HepG2 (cell line): ENCODE results near the gene NINL. TPM values are rescaled to one million over a fixed set of nuclear protein-coding genes. Genes with fewer than 3 reads are reported as not detected.
A peak's percentile ranks its signal among the peaks of the same experiment; 100 is the strongest.

Source experiments
- ATAC-seq: fragments of 200-7000 bp; cut with Tn5 transposase; 3 replicates; pipeline ENCODE4 v1.9.1; 2020; ENCODE audit warnings: mild to moderate bottlenecking, moderate library complexity
- BruUV-seq: library from RNA; stranded (reverse); fragments of 400-500 nt; replicated peaks from 2 replicates; lab custom pipeline; 2021; lab: Mats Ljungman, UMichigan
- CTCF ChIA-PET: fragments of 300-600 bp; formaldehyde crosslinking; extraction: SDS; loops from one replicate; lab custom pipeline; 2021; ENCODE audit warnings: low total read pairs, inconsistent platforms, low intra/inter-chr PET ratio; lab: Yijun Ruan, JAX
- POLR2A ChIA-PET: fragments of 350-600 bp; sonication (Branson Sonifier 250); formaldehyde crosslinking; loops from one replicate; lab custom pipeline; 2020; ENCODE audit warnings: antibody characterized with exemption, inconsistent platforms; lab: Yijun Ruan, JAX
- DNase-seq: peaks from one replicate; pipeline ENCODE4 v3.0.0-alpha.2; 2015; ENCODE audit warnings: low spot score
- FAIRE-seq: peaks from 3 replicates; lab custom pipeline; 2011; peaks lifted over from hg19 to GRCh38; lab: Jason Lieb, UNC
- H2AFZ ChIP-seq: one replicate; pipeline ENCODE4 v1.6.1; 2011; ENCODE audit warnings: low read length, inconsistent platforms
- H3K27ac ChIP-seq: fragments of 300-600 bp; 3 replicates; pipeline ENCODE4 v1.8.0; 2011; ENCODE audit warnings: mixed run types, mild to moderate bottlenecking, mixed read lengths, low read length, inconsistent platforms; ENCODE audit not compliant: insufficient read depth; ENCODE audit errors: extremely low read length
- H3K27me3 ChIP-seq, 2 experiments: fragments of 200-600 bp in 1 of 2; 2 replicates in 1 of 2; 3 replicates in 1 of 2; pipeline versions ENCODE4 v1.6.0 to v1.8.0; 2011; ENCODE audit warnings: low read length in 2 of 2, mild to moderate bottlenecking in 2 of 2, moderate library complexity in 2 of 2, inconsistent platforms in 1 of 2; ENCODE audit not compliant: insufficient read depth in 2 of 2, control insufficient read depth in 1 of 2
- H3K36me3 ChIP-seq, 2 experiments: fragments of 200-600 bp in 1 of 2; replicated peaks in 1 of 2; 2 replicates in 1 of 2; 3 replicates in 1 of 2; pipeline versions ENCODE4 v1.5.1 to v1.8.0; 2011; ENCODE audit warnings: low read length in 2 of 2, inconsistent platforms in 1 of 2; ENCODE audit not compliant: insufficient read depth in 2 of 2, control insufficient read depth in 1 of 2
- H3K4me1 ChIP-seq: 2 replicates; pipeline ENCODE4 v1.5.1; 2012; ENCODE audit warnings: low read length, inconsistent platforms; ENCODE audit not compliant: insufficient read depth
- H3K4me2 ChIP-seq: 2 replicates; pipeline ENCODE4 v1.6.0; 2011; ENCODE audit warnings: low read depth, low read length, inconsistent platforms
- H3K4me3 ChIP-seq, 3 experiments: fragments of 200-600 bp in 1 of 3; sonication (generic), shearing (Covaris generic) in 1 of 3; replicated peaks in 1 of 3; 2 replicates each; pipeline ENCODE4 v1.5.1; 2011 to 2016; ENCODE audit warnings: low read length in 3 of 3, inconsistent platforms in 2 of 3, low read depth in 2 of 3, mild to moderate bottlenecking in 2 of 3, control low read depth in 1 of 3, mixed read lengths in 1 of 3; ENCODE audit not compliant: insufficient read depth in 1 of 3
- H3K79me2 ChIP-seq: one replicate; pipeline ENCODE4 v1.6.1; 2011; ENCODE audit warnings: low read length, inconsistent platforms; ENCODE audit not compliant: insufficient read depth
- H3K9ac ChIP-seq: 2 replicates; pipeline ENCODE4 v1.6.0; 2011; ENCODE audit warnings: mild to moderate bottlenecking, low read depth, low read length, inconsistent platforms; ENCODE audit not compliant: insufficient read depth
- H3K9me3 ChIP-seq: 2 replicates; pipeline ENCODE4 v1.5.1; 2012; ENCODE audit warnings: mild to moderate bottlenecking, low read length
- H4K20me1 ChIP-seq: 2 replicates; pipeline ENCODE4 v1.6.0; 2011; ENCODE audit warnings: inconsistent platforms, mild to moderate bottlenecking, low read length, moderate library complexity; ENCODE audit not compliant: insufficient read depth
- AKAP8 ChIP-seq: sonication (generic); formaldehyde crosslinking; IDR thresholded peaks from 2 replicates; pipeline ENCODE4 v1.5.1; 2020; ENCODE audit warnings: mild to moderate bottlenecking, missing genetic modification reagents
- ARID3A ChIP-seq: IDR thresholded peaks from 2 replicates; pipeline ENCODE4 v1.6.1; 2012; ENCODE audit warnings: low read depth, low read length, improper control_type of control experiment
- BATF2 ChIP-seq: sonication (generic); formaldehyde crosslinking; IDR thresholded peaks from 2 replicates; pipeline ENCODE4 v1.8.0; 2022; ENCODE audit warnings: mild to moderate bottlenecking, missing genetic modification reagents, moderate library complexity
- GATAD1 ChIP-seq: IDR thresholded peaks from 2 replicates; pipeline ENCODE4 v1.6.1; 2016; ENCODE audit warnings: missing genetic modification reagents, missing compliant biosample characterization
- HHEX ChIP-seq: IDR thresholded peaks from 2 replicates; pipeline ENCODE4 v1.6.1; 2016; ENCODE audit warnings: control low read depth
- HMGA1 ChIP-seq: sonication (generic); formaldehyde crosslinking; conservative IDR thresholded peaks from 2 replicates; pipeline ENCODE4 v1.4.0; 2020; ENCODE audit warnings: missing genetic modification reagents
- HNF1B ChIP-seq: sonication (generic); formaldehyde crosslinking; IDR thresholded peaks from 2 replicates; pipeline ENCODE4 v1.5.1; 2020; ENCODE audit warnings: mild to moderate bottlenecking, moderate library complexity, missing genetic modification reagents
- REPIN1 ChIP-seq: sonication (generic); formaldehyde crosslinking; IDR thresholded peaks from 2 replicates; pipeline ENCODE4 v1.8.0; 2022; ENCODE audit warnings: missing genetic modification reagents, low read depth, mild to moderate bottlenecking, borderline replicate concordance
- RXRB ChIP-seq: IDR thresholded peaks from 2 replicates; pipeline ENCODE4 v1.6.1; 2016; ENCODE audit warnings: borderline replicate concordance, missing genetic modification reagents, missing compliant biosample characterization
- SUZ12 ChIP-seq: fragments of 150-350 bp; IDR thresholded peaks from 2 replicates; pipeline ENCODE4 v1.6.1; 2014; ENCODE audit warnings: low read depth, low read length
- TMF1 ChIP-seq: sonication (generic); formaldehyde crosslinking; IDR thresholded peaks from 2 replicates; pipeline ENCODE4 v1.8.1; 2022; ENCODE audit warnings: low read depth, missing genetic modification reagents
- ZBTB25 ChIP-seq: IDR thresholded peaks from 2 replicates; pipeline ENCODE4 v1.6.1; 2018; ENCODE audit warnings: missing genetic modification reagents
- ZBTB42 ChIP-seq: sonication (generic); formaldehyde crosslinking; IDR thresholded peaks from 2 replicates; pipeline ENCODE4 v1.5.0; 2020; ENCODE audit warnings: mild to moderate bottlenecking, missing genetic modification reagents
- ZBTB44 ChIP-seq: sonication (generic); formaldehyde crosslinking; IDR thresholded peaks from 2 replicates; pipeline ENCODE4 v1.4.0; 2020; ENCODE audit warnings: missing genetic modification reagents
- ZIK1 ChIP-seq: sonication (generic); formaldehyde crosslinking; IDR thresholded peaks from 2 replicates; pipeline ENCODE4 v1.5.0; 2020; ENCODE audit warnings: mild to moderate bottlenecking, low read depth, missing genetic modification reagents, borderline replicate concordance
- ZNF205 ChIP-seq: IDR thresholded peaks from 2 replicates; pipeline ENCODE4 v1.6.1; 2018; ENCODE audit warnings: missing biosample characterization, missing genetic modification reagents
- ZNF264 ChIP-seq: sonication (generic); formaldehyde crosslinking; IDR thresholded peaks from 2 replicates; pipeline ENCODE4 v1.4.0; 2020; ENCODE audit warnings: missing genetic modification reagents
- ZNF33B ChIP-seq: sonication (generic); formaldehyde crosslinking; IDR thresholded peaks from 2 replicates; pipeline ENCODE4 v1.5.1; 2020; ENCODE audit warnings: mild to moderate bottlenecking, missing genetic modification reagents
- ZNF891 ChIP-seq: sonication (generic); formaldehyde crosslinking; IDR thresholded peaks from 2 replicates; pipeline ENCODE4 v1.5.0; 2020; ENCODE audit warnings: mild to moderate bottlenecking, missing genetic modification reagents
- WGBS: methylation state at CpG from one replicate; pipeline ENCODE4 v1.1.6; 2017; ENCODE audit warnings: low lambda C conversion rate; 5-methylcytosine and 5-hydroxymethylcytosine counted together
- in situ Hi-C: cut with HindIII; loops from 2 replicates; pipeline ENCODE4 v1.10.0; 2017; ENCODE audit warnings: low pct_unique_long_range_greater_than_20kb; ENCODE audit not compliant: extremely low pct_ligation_motif_present
- intact Hi-C: fragments of 100-400 bp; cut with micrococcal nuclease; formaldehyde crosslinking; loops from one replicate; pipeline ENCODE4 v1.10.0; 2022; ENCODE audit not compliant: unreplicated experiment
- polyA plus RNA-seq, 8 experiments: library from polyadenylated mRNA; depleted of rRNA in 3 of 8; stranded (reverse) in 7 of 8; unstranded in 1 of 8; fragments of >200 nt; fragmentation: Illumina TruSeq in 4 of 8; extraction: Trizol in 4 of 8; gene quantifications; 2 replicates each; pipeline versions ENCODE4 v1.2.1 to v1.2.3, GENCODE V29; 2011 to 2016; ENCODE audit warnings: low read depth in 4 of 8, missing spikeins in 1 of 8, mixed read lengths in 1 of 8; ENCODE audit not compliant: insufficient read depth in 1 of 8
- total RNA-seq, 5 experiments: library from RNA; depleted of rRNA; stranded (reverse); fragments of >200 nt; fragmentation: Illumina TruSeq; extraction: Trizol; gene quantifications; 2 replicates each; pipeline ENCODE4 v1.2.3, GENCODE V29; 2016; ENCODE audit warnings: low read depth in 1 of 5

The NINL gene
- total and polyA plus RNA-seq, 2 of the 13 experiments (the other 11 are each of a cell fraction or from before 2014, with no cell fraction given), result 32.3 to 34.3 TPM

- Histone ChIP-seq H3K79me2 (peaks cover 25% of the 10 kb centered on the region), H3K9ac (no peak overlapping the region), H2AFZ (no peak overlapping the region), H3K27ac (peak overlapping the region; percentile 50), H3K4me3 (no peak overlapping the region), H3K36me3 (peaks cover 14 to 32% of the 10 kb centered on the region in 2 experiments; a peak in 4 of 5 replicates), H3K4me1 (peaks cover 44% of the 10 kb centered on the region), H3K9me3 (no peaks in the 10 kb centered on the region), H4K20me1 (peaks cover 6% of the 10 kb centered on the region), H3K27me3 (no peaks in the 10 kb centered on the region), H3K4me2 (peak overlapping the region; percentile 27; the same call in 1 of the 2 replicates)
- POLR2A ChIA-PET, result interaction anchor here (0.6 to 2.8 kb wide), 13 partner anchors 11 to 184 kb away, joined by 3 to 36 read pairs (median 3); partner anchors contain the start of gene NINL
- DNase-seq, result peak; percentile 97
- in situ Hi-C loops, result no loop called here
- WGBS, result 5% methylated on average over 2 of the region's 2 CpGs
- ATAC-seq, result peak; percentile 98
- no TSS peak for BruUV-seq
- peak; percentile 95 for FAIRE-seq
- CTCF ChIA-PET, result no interaction called here
- intact Hi-C loops, result loop anchor here (1.0 to 10.0 kb wide), 2 partner anchors 18 to 149 kb away; no protein-coding TSS in a partner anchor
- TF ChIP-seq RXRB (CRISPR knock-in tag) (peak; percentile 64; the same call in 1 of the 2 replicates), ZIK1 (CRISPR knock-in tag) (no peak), GATAD1 (0 out of 2 replicates have a peak, but pooled peaks have one; percentile 28), ZNF205 (CRISPR knock-in tag) (0 out of 2 replicates have a peak, but pooled peaks have one; percentile 44), HNF1B (CRISPR knock-in tag) (0 out of 2 replicates have a peak, but pooled peaks have one; percentile 49), ZBTB25 (no peak), HHEX (no peak), ZBTB42 (CRISPR knock-in tag) (no peak), AKAP8 (CRISPR knock-in tag) (no peak), TMF1 (no peak), ZNF891 (no peak), REPIN1 (CRISPR knock-in tag) (peak; percentile 15; the same call in 1 of the 2 replicates), HMGA1 (no peak), SUZ12 (no peak), ZBTB44 (CRISPR knock-in tag) (no peak), ARID3A (no peak; the same call in 1 of the 2 replicates), BATF2 (no peak), ZNF33B (CRISPR knock-in tag) (no peak), ZNF264 (CRISPR knock-in tag) (0 out of 2 replicates have a peak, but pooled peaks have one; percentile 24)
Measured at GRCh38 chr20:25525867-25526266, 59.5 kb downstream of the NINL start.
